ENCODE results near the gene SNTG2.

Gene SNTG2

DNA sequence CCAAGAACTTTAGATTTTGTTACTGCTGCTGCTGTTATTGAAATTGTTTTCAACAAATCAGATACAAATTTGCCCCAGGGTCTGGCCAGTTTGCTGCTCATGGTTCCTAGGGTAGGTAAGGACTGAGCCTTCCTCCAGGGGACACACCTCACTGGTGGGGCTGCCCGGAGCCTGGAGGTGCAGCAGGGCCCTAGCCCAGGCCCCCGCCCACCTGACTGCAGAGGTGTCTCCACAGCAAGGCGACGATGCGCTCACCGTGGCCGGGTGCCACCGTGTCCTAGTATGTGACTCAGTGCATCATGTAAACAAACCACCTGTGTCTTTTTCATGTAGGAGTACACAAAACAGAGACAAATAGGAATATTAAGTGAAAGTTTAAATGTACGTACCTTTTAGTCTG is 309.1 kb downstream of the SNTG2 start:
- no peak overlapping the region for H3K4me3 ChIP-seq (ENCODE audit: severe bottlenecking)
- peaks cover 6% of the 10 kb centered on the region for H3K27me3 ChIP-seq (ENCODE audit: insufficient read depth, poor library complexity, severe bottlenecking)
- H3K36me3 ChIP-seq (ENCODE audit: low read depth) = no peaks in the 10 kb centered on the region
- no peaks in the 10 kb centered on the region for H3K4me1 ChIP-seq (ENCODE audit: insufficient read depth, poor library complexity, severe bottlenecking)
- TF ChIP-seq, protein P1, sequence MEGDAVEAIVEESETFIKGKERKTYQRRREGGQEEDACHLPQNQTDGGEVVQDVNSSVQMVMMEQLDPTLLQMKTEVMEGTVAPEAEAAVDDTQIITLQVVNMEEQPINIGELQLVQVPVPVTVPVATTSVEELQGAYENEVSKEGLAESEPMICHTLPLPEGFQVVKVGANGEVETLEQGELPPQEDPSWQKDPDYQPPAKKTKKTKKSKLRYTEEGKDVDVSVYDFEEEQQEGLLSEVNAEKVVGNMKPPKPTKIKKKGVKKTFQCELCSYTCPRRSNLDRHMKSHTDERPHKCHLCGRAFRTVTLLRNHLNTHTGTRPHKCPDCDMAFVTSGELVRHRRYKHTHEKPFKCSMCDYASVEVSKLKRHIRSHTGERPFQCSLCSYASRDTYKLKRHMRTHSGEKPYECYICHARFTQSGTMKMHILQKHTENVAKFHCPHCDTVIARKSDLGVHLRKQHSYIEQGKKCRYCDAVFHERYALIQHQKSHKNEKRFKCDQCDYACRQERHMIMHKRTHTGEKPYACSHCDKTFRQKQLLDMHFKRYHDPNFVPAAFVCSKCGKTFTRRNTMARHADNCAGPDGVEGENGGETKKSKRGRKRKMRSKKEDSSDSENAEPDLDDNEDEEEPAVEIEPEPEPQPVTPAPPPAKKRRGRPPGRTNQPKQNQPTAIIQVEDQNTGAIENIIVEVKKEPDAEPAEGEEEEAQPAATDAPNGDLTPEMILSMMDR (IDR thresholded peaks at IDR 0.05; ENCODE audit: poor library complexity, severe bottlenecking) = no peak
- H3K27ac ChIP-seq (ENCODE audit: poor library complexity, severe bottlenecking) = no peak overlapping the region
- DNase-seq (ENCODE audit: low spot score) = no peak
- H3K9me3 ChIP-seq (ENCODE audit: severe bottlenecking) = no peaks in the 10 kb centered on the region
- no peak for ATAC-seq (ENCODE audit: low read depth)

DNA sequence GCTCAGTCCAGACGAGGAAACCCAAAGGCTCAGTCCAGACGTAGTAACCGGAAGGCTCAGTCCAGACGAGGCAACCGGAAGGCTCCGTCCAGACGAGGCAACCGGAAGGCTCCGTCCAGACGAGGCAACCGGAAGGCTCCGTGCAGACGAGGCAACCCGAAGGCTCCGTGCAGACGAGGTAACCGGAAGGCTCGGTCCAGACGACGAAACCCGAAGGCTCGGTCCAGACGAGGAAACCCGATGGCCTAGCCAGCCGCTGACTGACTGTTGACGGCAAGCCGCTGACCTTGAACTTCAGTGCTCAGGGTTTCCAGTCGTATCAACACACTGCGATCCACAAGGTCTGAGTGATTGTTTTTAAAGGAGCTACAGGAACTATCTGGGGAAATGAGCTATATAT is 312.0 kb downstream of the SNTG2 start:
- TF ChIP-seq, protein P1 (IDR thresholded peaks at IDR 0.05; ENCODE audit: poor library complexity, severe bottlenecking) = no peak
- no peak for ATAC-seq (ENCODE audit: low read depth)
- H3K27me3 ChIP-seq (ENCODE audit: insufficient read depth, poor library complexity, severe bottlenecking) = peaks cover 6% of the 10 kb centered on the region
- DNase-seq (ENCODE audit: low spot score) = no peak
- H3K36me3 ChIP-seq (ENCODE audit: low read depth) = no peaks in the 10 kb centered on the region
- no peaks in the 10 kb centered on the region for H3K4me1 ChIP-seq (ENCODE audit: insufficient read depth, poor library complexity, severe bottlenecking)
- no peak overlapping the region for H3K4me3 ChIP-seq (ENCODE audit: severe bottlenecking)
- H3K27ac ChIP-seq (ENCODE audit: poor library complexity, severe bottlenecking) = no peak overlapping the region
- H3K9me3 ChIP-seq (ENCODE audit: severe bottlenecking) = no peaks in the 10 kb centered on the region

DNA sequence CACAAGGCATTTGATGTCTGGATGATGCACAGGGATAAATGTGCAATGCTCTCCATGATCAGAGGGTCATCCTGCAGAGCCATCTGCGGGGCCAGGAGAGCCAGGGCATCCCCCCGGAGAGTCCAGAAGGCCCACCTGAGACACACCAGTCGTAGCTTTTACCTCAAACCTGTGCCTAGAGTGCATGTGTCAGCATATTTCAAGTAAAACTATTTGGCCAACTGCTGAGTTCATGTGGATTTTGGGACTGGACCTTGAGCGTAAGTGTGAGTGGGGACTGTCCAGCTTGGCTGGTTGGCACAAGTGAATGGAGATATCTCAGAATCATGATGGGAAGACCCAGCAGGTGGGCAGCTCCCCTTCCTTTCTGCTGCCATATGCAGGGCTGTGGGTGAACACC is 314.8 kb downstream of the SNTG2 start:
- ATAC-seq (ENCODE audit: low read depth) = no peak
- TF ChIP-seq, protein P1 (IDR thresholded peaks at IDR 0.05; ENCODE audit: poor library complexity, severe bottlenecking) = no peak
- Histone ChIP-seq H3K4me1 (ENCODE audit: insufficient read depth, poor library complexity, severe bottlenecking) (no peaks in the 10 kb centered on the region), H3K27me3 (ENCODE audit: insufficient read depth, poor library complexity, severe bottlenecking) (no peaks in the 10 kb centered on the region), H3K27ac (ENCODE audit: poor library complexity, severe bottlenecking) (no peak overlapping the region), H3K4me3 (ENCODE audit: severe bottlenecking) (no peak overlapping the region), H3K9me3 (ENCODE audit: severe bottlenecking) (no peaks in the 10 kb centered on the region), H3K36me3 (ENCODE audit: low read depth) (no peaks in the 10 kb centered on the region)
- DNase-seq (ENCODE audit: low spot score) = no peak

DNA sequence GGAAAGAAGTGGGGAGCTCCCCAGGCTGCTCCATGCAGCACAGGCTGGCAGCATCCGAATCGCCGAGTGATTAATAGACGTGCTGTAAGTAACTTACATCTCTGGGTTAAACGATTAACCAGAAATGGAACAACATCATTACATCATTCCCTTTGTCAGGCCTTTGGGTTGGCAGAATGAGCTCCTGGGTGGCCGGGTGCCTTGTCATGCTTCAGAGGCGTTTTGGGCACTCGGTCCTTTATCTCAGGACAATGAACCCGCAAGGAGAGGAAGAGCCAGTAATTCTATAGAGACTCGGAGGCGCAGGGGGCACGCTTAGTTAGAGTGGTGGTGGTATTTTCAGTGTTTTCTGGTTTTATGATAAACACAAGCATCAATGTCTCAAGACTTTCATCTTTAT is 315.7 kb downstream of the SNTG2 start:
- no peak overlapping the region for H3K27ac ChIP-seq (ENCODE audit: poor library complexity, severe bottlenecking)
- DNase-seq (ENCODE audit: low spot score) (no peak), ATAC-seq (ENCODE audit: low read depth) (no peak)
- TF ChIP-seq, protein P1 (IDR thresholded peaks at IDR 0.05; ENCODE audit: poor library complexity, severe bottlenecking) = no peak
- no peaks in the 10 kb centered on the region for H3K9me3 ChIP-seq (ENCODE audit: severe bottlenecking)
- no peak overlapping the region for H3K4me3 ChIP-seq (ENCODE audit: severe bottlenecking)
- no peaks in the 10 kb centered on the region for H3K4me1 ChIP-seq (ENCODE audit: insufficient read depth, poor library complexity, severe bottlenecking)
- no peaks in the 10 kb centered on the region for H3K27me3 ChIP-seq (ENCODE audit: insufficient read depth, poor library complexity, severe bottlenecking)
- no peaks in the 10 kb centered on the region for H3K36me3 ChIP-seq (ENCODE audit: low read depth)

DNA sequence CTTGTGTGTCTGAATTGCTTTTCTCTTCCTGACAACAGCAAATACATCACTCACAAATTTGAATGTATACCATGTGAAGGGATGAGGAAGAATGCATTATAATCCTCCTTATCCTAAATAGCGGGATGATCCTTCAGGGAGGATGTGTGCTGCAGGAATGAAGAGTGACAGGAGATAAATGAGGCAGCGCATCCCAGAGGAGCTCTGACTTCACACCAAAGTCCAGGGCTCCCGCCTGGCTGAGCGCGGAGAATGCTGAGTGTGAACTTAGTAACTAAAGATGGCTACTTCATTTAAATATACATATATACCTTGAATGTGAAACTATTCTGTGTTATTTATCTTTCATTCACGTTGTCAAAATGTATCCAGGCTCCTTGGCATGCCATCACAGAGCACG is 317.4 kb downstream of the SNTG2 start:
- DNase-seq (ENCODE audit: low spot score) (no peak), ATAC-seq (ENCODE audit: low read depth) (no peak)
- Histone ChIP-seq H3K36me3 (ENCODE audit: low read depth) (no peaks in the 10 kb centered on the region), H3K27me3 (ENCODE audit: insufficient read depth, poor library complexity, severe bottlenecking) (no peaks in the 10 kb centered on the region), H3K27ac (ENCODE audit: poor library complexity, severe bottlenecking) (no peak overlapping the region), H3K9me3 (ENCODE audit: severe bottlenecking) (no peaks in the 10 kb centered on the region), H3K4me1 (ENCODE audit: insufficient read depth, poor library complexity, severe bottlenecking) (no peaks in the 10 kb centered on the region), H3K4me3 (ENCODE audit: severe bottlenecking) (no peak overlapping the region)
- TF ChIP-seq, protein P1 (IDR thresholded peaks at IDR 0.05; ENCODE audit: poor library complexity, severe bottlenecking) = no peak
